ENCODE results near the gene GRID1.

GRID1 gene

DNA sequence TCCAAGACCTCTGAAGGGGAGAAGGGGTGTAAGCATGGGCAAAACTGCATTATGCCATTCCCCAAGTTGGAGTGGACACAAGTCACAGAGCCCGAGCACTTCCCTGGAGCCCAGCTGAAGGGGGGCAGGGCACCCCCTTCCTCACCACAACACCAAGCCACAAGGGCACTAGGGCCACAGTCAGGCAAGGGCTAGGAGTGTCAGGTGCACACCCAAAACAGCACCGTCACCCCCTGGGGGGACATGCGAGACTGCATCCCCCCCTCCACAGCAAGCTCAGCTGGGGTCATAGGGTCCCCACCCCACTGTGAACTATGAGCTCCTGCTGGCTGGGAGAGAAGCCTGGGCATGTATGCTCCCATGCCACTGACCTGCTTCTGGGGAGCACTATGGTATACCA, 143.9 kb downstream of the GRID1 start:
- DNase-seq = no peak

GRCh38 chr10:86222336-86222650, 144.3 kb downstream of the GRID1 start:
- DNase-seq = no peak

GRCh38 chr10:86221442-86222335, 144.9 kb downstream of the GRID1 start:
- DNase-seq = no peak

DNA sequence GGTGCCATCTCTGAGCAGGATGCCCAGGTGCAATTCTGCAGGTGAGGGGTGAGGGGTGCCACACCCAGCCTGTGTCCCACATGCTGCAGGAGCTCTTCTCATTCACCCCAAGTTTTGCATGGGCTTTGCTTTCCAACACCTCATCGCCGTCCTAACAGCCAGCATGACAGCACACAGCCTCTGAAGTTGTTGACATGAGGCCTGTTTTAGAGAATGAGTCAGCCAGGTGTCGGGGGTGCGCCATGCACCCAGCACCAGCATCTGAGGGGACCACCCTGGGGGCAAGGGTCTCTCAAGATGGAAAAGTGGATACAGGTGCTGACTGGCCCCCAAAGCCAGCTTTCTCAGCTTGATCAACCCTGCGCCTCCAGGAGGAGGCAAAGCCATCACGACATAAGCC, 146.0 kb downstream of the GRID1 start:
- DNase-seq = no peak

DNA sequence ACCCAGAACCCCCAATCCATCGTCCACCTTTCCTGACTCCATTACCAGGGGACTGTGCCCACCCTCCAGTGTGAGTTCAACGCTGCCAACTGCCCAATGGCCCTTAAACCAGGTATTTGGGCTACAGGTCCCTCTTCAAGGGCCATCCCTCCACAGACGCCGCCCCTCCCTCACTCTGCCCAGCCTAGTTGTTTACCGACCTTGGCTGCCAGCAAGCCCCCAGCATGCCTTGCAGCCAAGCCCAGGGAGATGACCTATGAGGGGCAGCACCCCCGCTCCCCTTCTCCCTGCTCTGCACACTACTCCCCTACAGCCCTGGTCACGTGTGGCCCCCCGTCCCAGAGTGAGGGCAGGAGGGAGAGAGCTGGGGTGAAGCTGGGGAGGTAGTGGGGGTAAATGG, 147.3 kb downstream of the GRID1 start:
- DNase-seq = no peak

- no peak for DNase-seq
These were observed 147.8 kb downstream of the GRID1 start for GRCh38 chr10:86218842-86219241.

GRCh38 chr10:86218160-86218559, 148.4 kb downstream of the GRID1 start:
- DNase-seq = no peak

DNA sequence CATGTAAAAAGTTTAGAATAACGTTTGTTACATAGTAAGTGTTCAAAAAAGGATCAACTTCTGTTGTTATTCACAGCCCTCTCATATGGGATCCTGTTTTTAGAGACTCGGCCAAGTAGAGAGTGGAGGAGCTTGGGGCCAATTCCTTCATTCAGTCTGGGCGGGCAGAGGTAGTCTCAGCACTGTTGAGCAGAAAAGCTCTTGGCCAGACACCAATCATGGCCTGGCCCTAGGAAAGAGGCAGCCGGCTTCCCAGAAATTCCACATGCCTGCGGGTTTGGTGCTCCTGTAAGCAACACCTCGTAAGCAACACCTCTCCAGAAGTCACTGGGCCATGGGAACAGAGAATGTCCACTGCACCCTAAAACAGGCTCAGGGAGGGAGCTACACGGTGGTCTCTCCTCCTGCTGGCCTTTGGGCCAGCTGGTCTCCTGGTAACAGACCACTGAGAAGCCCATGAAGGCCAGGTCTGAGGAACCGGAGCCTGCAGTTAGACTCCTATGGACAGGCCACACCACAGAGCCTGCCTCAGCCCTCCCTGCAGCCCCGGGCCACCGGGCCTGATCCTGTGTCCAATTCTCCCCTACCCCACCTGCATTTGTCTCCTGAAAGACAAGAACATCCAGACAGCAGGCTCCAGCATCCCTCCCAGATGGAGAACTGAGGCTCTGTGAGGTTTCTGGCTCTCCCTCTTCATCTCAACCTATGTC, 149.1 kb downstream of the GRID1 start:
- DNase-seq = no peak

GRCh38 chr10:86216886-86217285, 149.7 kb downstream of the GRID1 start:
- DNase-seq = no peak

DNA sequence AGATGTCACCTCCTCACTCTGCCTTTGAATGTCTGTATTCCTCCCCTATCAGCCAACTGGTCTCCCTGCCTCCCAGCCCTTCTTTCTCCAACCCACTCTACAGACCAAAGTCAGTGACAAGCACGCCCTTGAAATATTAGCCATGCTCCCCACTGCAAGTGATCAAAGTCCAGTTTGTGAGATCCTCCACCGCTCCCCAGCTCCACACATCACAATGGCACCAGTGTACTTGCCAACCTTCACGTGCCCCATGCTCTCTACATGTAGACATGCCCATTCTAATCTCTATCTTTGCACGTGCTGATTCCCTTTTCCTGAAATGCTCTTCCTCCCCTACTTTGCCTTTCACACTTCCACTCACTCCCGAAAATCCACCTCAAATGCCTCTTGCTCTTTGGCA, 150.9 kb downstream of the GRID1 start:
- DNase-seq = peak in 1 of 2 experiments; percentile 2

- DNase-seq = no peak
These were observed 151.5 kb downstream of the GRID1 start for GRCh38 chr10:86215046-86215445.

GRCh38 chr10:86213148-86213547, 153.4 kb downstream of the GRID1 start:
- DNase-seq = no peak

DNA sequence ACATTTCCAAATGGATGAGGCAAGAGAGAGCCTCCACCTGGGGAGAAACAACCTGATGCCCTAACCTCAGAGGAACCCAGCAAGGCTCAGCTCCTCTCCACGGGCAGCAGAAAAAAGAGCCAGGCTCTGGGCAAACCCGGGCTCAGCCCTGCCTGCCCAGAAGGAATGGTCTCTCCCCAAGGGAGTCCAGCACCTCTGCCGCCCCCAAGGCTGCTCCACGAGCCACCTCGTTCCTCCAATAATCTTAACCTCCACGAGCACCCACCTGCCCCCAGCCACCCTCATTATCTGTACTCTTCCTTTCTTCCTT, 154.2 kb downstream of the GRID1 start:
- no peak for DNase-seq

DNA sequence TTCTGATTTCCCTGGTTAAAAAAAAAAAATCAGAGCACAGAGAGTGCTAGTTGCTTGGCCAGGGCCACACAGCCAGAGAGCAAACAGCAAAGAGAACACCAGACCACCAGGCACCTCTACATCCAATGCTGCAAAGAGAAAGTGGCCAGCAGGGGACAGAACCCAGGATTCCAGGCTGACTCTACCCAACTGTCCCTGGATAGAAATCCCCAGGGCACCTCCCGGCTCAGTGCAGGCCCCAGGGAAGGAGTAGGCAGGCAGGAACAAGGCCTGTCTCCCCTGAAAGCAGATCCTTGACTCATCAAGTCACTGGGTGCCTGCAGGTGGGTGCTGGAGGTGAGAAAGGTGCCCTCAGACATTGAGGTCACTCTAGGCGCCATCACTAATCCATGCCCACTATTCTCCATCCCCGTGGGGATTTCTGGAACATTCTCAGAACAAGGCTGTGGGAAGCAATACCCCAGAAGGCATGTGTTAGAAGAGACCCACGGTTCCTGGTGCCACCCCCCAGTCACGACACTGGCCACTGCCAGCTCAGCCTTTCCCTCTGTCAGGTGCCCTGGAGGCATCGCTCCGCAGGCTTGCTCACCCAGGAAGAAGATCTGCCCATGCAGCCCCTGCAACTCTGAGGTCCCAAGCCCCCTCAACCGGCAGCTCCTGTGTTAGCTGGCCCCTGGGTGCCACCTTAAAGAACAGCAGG, 154.8 kb downstream of the GRID1 start:
- DNase-seq = no peak

DNA sequence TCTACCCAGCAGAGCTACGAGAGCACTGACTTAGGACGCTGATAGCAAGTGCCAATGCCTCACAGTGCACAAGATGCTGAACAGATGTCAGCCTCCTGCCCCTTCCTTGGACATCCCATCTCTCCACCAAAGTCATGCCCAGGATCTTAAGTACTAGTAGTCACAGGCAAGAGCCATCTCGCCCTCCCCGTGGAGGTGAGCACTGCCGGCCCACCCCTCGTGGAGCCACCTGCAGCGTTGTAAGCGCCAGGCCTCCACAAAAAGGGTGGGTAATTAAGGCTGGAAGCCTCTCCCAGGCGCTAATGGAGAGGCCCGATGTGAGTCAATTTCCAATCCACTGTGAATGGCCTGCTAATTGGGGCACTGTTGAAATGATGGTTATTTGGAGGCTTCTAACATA, 156.2 kb downstream of the GRID1 start:
- DNase-seq = no peak

- no peak for DNase-seq
These were observed 156.9 kb downstream of the GRID1 start for GRCh38 chr10:86209726-86210125.

DNA sequence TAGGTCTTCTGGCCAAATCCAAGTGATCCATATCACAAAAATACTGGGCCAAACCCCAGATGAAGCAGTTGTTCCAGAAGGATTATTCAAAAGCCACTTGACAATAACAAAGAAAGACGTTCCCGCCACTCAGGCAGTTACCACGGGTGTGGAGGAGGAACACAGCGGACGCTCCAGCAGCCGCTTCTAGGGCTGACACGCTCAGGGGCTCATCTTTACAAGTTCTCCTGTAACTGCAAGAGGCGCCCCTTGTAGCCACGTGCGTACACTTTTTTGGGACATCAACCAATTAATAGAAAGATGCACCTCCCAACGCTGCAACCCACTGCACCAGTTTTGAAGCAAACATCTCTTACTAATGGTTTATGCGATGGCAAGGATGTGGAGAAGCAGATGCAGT, 159.4 kb downstream of the GRID1 start:
- no peak for DNase-seq

- DNase-seq = no peak
These were observed 160.4 kb downstream of the GRID1 start for GRCh38 chr10:86206240-86206579.

DNA sequence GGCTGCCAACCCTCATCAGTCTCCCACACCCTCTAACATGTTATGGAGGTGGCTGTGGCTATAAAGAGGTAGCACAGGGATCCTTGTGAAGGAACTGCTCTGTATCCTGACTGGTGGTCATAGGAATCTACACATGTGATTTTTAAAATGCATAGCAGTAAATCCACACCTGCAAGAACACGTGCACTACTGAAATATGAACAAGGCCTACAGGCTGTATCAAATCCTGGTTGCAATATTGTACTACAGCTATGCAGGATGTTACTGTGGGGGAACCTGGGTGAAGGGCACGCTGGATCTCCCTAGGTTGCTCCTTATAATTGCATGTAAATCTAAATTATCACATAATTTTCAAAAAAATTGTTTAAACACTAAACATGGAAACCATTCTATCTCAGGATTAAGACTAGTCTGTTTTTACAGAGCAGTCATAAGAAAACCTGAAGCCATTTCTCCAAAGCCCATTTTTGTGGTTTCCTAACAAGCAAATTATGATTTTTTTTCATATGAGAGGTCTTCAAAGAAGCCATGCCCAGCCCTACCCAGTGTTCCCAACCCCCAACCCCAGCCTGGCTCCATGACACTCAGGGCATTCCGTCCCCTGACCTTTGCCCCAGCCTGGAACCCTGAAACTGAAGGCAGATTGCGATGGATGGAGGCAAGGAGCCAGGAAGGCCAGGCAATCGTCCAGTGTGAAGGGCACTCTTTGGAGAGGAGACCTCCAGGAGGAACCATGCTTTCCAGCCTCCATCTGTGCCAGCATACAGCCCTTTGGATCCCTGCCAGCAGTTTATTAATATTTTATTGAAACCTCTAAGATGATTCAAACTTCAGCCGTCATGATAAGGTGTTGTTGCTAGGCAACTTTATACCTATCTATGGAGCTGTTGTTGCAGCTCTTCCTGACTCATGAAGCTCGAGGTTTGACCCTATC, 161.0 kb downstream of the GRID1 start:
- DNase-seq = no peak

DNA sequence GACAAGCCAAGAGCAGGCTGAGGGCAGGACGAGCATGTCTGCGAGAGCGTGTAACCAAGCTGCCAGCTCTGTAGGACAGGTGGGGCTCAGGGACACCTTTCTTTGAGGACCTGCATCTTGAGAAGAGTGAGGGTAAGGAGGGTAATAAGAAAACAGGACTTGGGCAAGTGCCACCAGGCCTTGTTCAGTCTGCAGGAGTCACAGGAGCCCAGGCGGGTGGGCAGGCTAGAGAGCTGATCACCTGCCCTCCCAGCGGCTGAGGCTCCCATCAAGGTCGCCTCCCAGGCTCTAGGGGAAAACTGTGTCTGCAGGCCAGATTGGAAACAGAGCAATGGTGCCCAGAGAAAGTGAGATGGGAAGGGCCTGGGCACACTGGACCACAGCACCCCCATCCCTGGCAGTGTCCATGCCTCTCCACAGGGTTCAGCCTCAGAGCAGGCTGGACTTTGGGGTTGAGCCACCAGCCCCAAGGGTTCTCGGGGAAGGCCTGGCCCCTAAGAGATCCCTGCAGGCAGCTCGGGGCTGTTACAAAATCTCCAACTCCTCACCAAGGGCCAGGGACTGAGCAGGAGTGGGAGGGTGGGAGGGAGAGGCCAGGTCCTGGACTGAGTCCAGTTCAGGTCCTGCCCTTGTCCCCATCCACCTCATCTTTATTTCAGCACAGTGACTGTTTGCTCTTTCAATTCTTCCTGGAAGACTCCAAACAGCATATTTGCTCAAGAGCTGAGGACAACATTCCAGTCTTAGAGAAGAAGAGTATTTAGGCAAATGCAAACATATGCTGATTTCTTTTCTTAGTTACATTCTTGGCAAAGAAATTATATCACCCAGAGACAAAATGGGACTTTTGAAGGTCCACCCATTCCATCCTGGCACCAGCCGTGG, 161.9 kb downstream of the GRID1 start:
- no peak for DNase-seq

DNA sequence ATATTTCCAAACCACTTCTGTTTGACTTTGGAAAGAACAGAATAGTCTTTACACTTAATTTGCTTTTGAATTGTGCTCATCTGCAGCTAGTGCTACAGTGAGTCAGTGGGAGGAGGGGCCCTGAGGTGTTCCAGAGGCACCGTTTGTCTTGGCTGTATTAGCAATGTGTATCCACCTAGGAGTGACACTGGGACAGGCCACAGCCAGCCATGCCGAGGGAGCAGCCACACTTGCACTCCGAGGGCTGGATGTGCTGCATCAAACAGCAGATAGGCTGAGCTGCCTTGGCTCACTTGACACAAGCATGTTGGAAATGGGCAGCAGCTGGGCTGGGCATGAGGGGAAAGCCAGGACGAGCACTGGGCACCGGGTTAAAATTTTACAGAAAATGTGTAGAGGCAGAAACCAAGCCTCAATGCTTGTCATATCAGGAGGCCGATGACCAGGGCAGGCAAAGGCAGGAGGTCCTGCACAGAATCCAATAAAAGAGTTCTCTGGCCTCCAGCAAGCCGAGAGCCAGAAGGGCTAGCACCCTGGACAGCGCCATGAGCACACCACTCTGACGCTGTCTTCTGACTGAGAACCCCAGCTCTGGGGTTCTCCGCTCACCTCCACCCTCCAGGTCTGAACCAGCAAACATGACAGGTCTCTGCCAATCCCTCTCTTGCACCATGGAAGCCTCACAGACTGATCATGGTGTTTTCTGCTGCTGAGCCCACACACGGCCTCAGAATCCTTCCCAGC, 163.3 kb downstream of the GRID1 start:
- DNase-seq = no peak
